Adrenal gland (tissue), 12 donors: ENCODE results near the gene TGFBR3. TPM values are rescaled to one million over a fixed set of nuclear protein-coding genes. Genes with fewer than 3 reads are reported as not detected.

Experiments
- DNase-seq, 7 donors: peaks; one replicate each; pipeline ENCODE4 v3.0.0-alpha.2; 2019 to 2020
- H3K27ac ChIP-seq, 5 donors: fragments of 200-600 bp; sonication (generic) in 4 of 5; 1 replicate in 3 of 5; 2 replicates in 2 of 5; pipeline versions ENCODE4 v1.5.1 to v1.8.0; 2016 to 2020; ENCODE audit warnings: mild to moderate bottlenecking in 1 of 5
- H3K27me3 ChIP-seq: fragments of 200-600 bp; 2 replicates; pipeline ENCODE4 v1.8.0; 2021
- H3K36me3 ChIP-seq, 2 donors: fragments of 200-600 bp; replicated peaks in 1 of 2; 1 replicate in 1 of 2; 2 replicates in 1 of 2; pipeline versions ENCODE4 v1.5.1 to v1.8.0; 2018 to 2022
- H3K4me1 ChIP-seq, 2 donors: fragments of 200-600 bp; replicated peaks in 1 of 2; 1 replicate in 1 of 2; 2 replicates in 1 of 2; pipeline versions ENCODE4 v1.5.1 to v1.8.0; 2018 to 2021
- H3K4me3 ChIP-seq, 4 donors: fragments of 200-600 bp; sonication (generic) in 3 of 4; one replicate each; pipeline ENCODE4 v1.5.1; 2016 to 2018
- H3K9me3 ChIP-seq, 3 donors: fragments of 200-600 bp; sonication (generic) in 1 of 3; replicated peaks in 1 of 3; 1 replicate in 2 of 3; 2 replicates in 1 of 3; pipeline versions ENCODE4 v1.5.1 to v1.8.0; 2016 to 2021
- POLR2A ChIP-seq, 2 donors: fragments of 450-650 bp; IDR thresholded peaks; one replicate each; pipeline ENCODE4 v1.6.1; 2017; ENCODE audit warnings: antibody characterized with exemption in 2 of 2, mild to moderate bottlenecking in 2 of 2, moderate library complexity in 1 of 2
- WGBS, 4 donors: extraction: QIAGEN DNeasy Blood & Tissue Kit in 2 of 4; methylation state at CpG; one replicate each; pipeline versions ENCODE4 v1.1.5 to v1.1.7; 2013 to 2017; 5-methylcytosine and 5-hydroxymethylcytosine counted together
- intact Hi-C, 2 donors: fragments of 100-400 bp; cut with DNase I; formaldehyde crosslinking; loops; one replicate each; pipeline versions ENCODE4 v1.14.1 to v1.15.0; 2022 to 2023
- polyA plus RNA-seq, 3 donors: library from polyadenylated mRNA; stranded (reverse); fragments of 200-250 nt in 2 of 3; fragments of 350-450 nt in 1 of 3; fragmentation: Illumina TruSeq in 1 of 3; extraction: RNeasy Lipid Tissue Mini Kit (QIAGEN cat#74804) in 1 of 3; gene quantifications; one replicate each; pipeline ENCODE4 v1.2.3, GENCODE V29; 2013 to 2014
- total RNA-seq, 9 donors: library from RNA; depleted of rRNA in 4 of 9; stranded (reverse); fragments of >200 nt in 4 of 9; fragments of 120-200 nt in 1 of 9; fragmentation: NEBNext Ultra II Directional in 1 of 9; extraction: Animal tissue kit (Norgen Biotek cat#: 25700) in 1 of 9; gene quantifications; one replicate each; pipeline versions ENCODE4 v1.1.0 to v1.2.4, GENCODE V29; 2013 to 2023
- TF ChIP-seq, protein P1 (sequence below), 6 experiments: fragments of 450-650 bp in 4 of 6; fragments of 200-600 bp in 2 of 6; sonication (generic) in 1 of 6; IDR thresholded peaks; 1 replicate in 5 of 6; 2 replicates in 1 of 6; pipeline versions ENCODE4 v1.5.1 to v1.8.0; 2016 to 2021; ENCODE audit warnings: antibody characterized with exemption in 6 of 6, mild to moderate bottlenecking in 2 of 6, moderate library complexity in 1 of 6
- donor health status: healthy with polysubstance abuse.
- donor health status: Bipolar disorder and iron deficiency.
- donor health status: DM: yes; HTN: yes; CAD: no.
- donor health status: DM: no; HTN: no; CAD: no.
- donor health status: DM: no; HTN: no; CAD: no.
- donor health status: DM: yes; HTN: yes; CAD: no.

TGFBR3 gene
- total and polyA plus RNA-seq, 12 donors = 13.9 to 340 (median 148) TPM

DNA sequence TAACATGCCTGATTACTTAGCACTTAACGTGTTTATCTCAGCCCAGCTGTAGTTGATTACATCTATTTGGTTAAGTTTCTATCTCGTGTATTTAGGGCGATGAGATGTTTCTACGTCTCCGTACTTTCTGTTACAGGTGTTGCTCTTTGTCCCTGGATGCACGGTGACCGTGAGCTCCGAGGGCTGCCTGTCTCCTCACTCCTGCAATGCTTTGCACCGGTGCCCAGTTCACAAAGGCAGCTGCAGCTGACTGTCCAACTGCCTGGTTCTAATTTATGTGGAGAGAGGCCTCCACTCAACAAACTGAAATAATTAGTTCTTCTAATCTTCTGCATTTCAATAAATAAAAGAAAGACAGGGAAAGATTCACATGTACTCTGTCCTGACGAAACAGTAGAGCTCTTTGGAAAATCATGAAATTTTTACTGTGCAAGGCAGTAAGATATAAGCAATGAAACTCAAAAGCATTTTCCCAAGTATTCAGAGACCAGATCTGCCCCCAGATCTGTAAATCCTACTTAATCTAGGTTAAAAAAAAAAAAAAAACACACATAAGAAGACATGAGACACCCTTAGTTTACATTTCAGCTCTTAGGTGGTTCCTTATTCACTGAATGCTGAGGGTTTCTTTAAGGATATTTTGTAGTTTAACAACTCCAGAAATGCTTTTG, 108.2 kb downstream of the TGFBR3 start:
- intact Hi-C loops = no loop called here
- Histone ChIP-seq H3K36me3 (peaks cover 0 to 4% of the 10 kb centered on the region in 2 donors), H3K27ac (no peak overlapping the region), H3K27me3 (no peaks in the 10 kb centered on the region), H3K4me1 (peaks cover 15 to 51% of the 10 kb centered on the region in 2 donors), H3K4me3 (no peak overlapping the region), H3K9me3 (no peaks in the 10 kb centered on the region)
- no peak for TF ChIP-seq POLR2A (IDR thresholded peaks at IDR 0.05)
- TF ChIP-seq, protein P1, sequence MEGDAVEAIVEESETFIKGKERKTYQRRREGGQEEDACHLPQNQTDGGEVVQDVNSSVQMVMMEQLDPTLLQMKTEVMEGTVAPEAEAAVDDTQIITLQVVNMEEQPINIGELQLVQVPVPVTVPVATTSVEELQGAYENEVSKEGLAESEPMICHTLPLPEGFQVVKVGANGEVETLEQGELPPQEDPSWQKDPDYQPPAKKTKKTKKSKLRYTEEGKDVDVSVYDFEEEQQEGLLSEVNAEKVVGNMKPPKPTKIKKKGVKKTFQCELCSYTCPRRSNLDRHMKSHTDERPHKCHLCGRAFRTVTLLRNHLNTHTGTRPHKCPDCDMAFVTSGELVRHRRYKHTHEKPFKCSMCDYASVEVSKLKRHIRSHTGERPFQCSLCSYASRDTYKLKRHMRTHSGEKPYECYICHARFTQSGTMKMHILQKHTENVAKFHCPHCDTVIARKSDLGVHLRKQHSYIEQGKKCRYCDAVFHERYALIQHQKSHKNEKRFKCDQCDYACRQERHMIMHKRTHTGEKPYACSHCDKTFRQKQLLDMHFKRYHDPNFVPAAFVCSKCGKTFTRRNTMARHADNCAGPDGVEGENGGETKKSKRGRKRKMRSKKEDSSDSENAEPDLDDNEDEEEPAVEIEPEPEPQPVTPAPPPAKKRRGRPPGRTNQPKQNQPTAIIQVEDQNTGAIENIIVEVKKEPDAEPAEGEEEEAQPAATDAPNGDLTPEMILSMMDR (IDR thresholded peaks at IDR 0.05) = no peak
- 62 to 73% (median 70%) methylated on average over 9 to 10 of the region's 10 CpGs for WGBS, 4 donors
- no peak for DNase-seq

- intact Hi-C loops = no loop called here
- WGBS, 4 donors = 45 to 61% (median 57%) methylated on average over 1 of the region's 1 CpG
These were observed 108.8 kb downstream of the TGFBR3 start for GRCh38 chr1:91777196-91777595.

DNA sequence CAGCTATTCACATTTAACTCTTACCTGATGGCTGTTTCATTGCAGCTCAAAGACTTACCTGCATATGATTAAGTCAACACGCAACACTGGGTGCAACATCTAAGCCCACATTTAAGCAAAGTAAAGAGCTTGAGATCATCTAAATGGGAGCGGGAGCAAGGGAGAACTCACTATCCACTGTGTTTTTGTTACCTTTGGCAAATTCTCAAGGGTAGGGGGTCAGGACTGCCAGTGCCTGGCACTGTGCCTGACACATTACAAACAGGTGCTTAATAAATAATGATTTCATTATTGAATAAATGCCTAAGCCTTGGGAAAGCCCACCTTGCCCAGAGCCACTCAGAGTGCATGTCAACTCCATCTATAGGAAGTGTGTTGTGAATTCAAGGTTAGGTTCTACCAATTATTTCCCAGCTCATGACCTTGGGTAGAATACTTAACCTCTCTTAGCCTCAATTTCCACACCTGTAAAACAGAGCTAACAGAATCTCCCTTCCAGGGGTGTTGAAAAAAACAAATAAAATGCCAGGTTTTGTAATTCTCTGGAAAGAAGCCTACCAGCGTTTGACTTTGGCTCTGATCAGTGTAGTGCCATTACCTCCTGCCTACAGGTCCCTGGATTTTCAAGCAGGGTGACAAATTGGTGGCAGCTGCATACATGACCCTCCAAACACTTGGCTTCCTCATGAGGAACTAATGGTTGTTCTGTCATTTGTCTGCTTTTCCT, 109.7 kb downstream of the TGFBR3 start:
- Histone ChIP-seq H3K36me3 (no peaks in the 10 kb centered on the region), H3K4me1 (peaks cover 12 to 36% of the 10 kb centered on the region in 2 donors), H3K9me3 (no peaks in the 10 kb centered on the region), H3K27ac (peak overlapping the region in 3 of 5 donors; percentile 3 to 27 (median 22)), H3K4me3 (no peak overlapping the region), H3K27me3 (no peaks in the 10 kb centered on the region)
- no peak for TF ChIP-seq POLR2A (IDR thresholded peaks at IDR 0.05)
- TF ChIP-seq, protein P1 (IDR thresholded peaks at IDR 0.05) = no peak
- intact Hi-C loops = no loop called here
- DNase-seq = no peak
- WGBS, 4 donors = 40 to 71% (median 60%) methylated on average over 3 of the region's 3 CpGs

More at GRCh38 chr1:91777196-91777595, 108.8 kb downstream of the TGFBR3 start:
- Histone ChIP-seq H3K27ac (peak overlapping the region in 3 of 5 donors; percentile 3 to 22 (median 20)), H3K27me3 (no peaks in the 10 kb centered on the region), H3K4me3 (no peak overlapping the region), H3K9me3 (no peaks in the 10 kb centered on the region), H3K4me1 (peaks cover 15 to 46% of the 10 kb centered on the region in 2 donors), H3K36me3 (no peaks in the 10 kb centered on the region)
- DNase-seq = no peak
- TF ChIP-seq POLR2A (IDR thresholded peaks at IDR 0.05) = no peak
- TF ChIP-seq, protein P1 (IDR thresholded peaks at IDR 0.05) = no peak

DNA sequence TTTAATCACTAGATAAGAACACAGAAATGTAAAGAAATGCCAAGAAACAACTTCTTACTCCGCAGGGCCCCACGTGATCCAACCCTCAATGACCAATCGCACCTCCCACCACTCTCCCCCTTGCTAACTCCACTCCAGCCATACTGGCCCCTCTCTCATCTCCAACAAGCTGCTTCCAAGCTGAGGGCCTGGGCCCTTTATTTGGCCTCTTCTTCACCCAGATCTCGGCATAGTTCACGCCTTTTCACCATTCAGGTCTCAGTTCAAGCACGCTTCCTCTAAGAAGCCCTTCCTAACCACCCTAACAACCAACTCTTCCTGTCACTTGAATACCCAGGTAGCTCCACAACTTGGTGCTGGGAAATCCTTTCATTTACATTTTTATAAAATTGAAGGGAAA, 110.7 kb downstream of the TGFBR3 start:
- H3K27me3 ChIP-seq = no peaks in the 10 kb centered on the region
- intact Hi-C loops = no loop called here
- no peak overlapping the region for H3K4me3 ChIP-seq
- 94 to 97% (median 95%) methylated on average over 6 of the region's 6 CpGs for WGBS, 4 donors
- TF ChIP-seq, protein P1 (IDR thresholded peaks at IDR 0.05) = no peak
- no peak for TF ChIP-seq POLR2A (IDR thresholded peaks at IDR 0.05)
- no peaks in the 10 kb centered on the region for H3K36me3 ChIP-seq
- no peak overlapping the region for H3K27ac ChIP-seq
- DNase-seq = no peak
- H3K4me1 ChIP-seq = peaks cover 12 to 30% of the 10 kb centered on the region in 2 donors
- H3K9me3 ChIP-seq = no peaks in the 10 kb centered on the region
